Measurements from ENCODE around the gene ASTN2. TPM values are rescaled to one million over a fixed set of nuclear protein-coding genes. Genes with fewer than 3 reads are reported as not detected.
"Not testable (repeated sequence)": the region's sequence is repeated elsewhere in the genome, so short reads cannot be mapped to it uniquely, and the experiment has no call there.

ASTN2 gene
- total RNA-seq, 1 experiment from 2014 or later, result 7.4 TPM

DNA sequence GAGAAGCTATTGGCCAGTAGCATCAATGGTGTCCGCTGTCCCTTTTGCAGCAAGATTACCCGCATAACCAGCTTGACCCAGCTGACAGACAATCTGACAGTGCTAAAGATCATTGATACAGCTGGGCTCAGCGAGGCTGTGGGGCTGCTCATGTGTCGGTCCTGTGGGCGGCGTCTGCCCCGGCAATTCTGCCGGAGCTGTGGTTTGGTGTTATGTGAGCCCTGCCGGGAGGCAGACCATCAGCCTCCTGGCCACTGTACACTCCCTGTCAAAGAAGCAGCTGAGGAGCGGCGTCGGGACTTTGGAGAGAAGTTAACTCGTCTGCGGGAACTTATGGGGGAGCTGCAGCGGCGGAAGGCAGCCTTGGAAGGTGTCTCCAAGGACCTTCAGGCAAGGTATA is 717.0 kb downstream of the ASTN2 start:
- peaks cover 8% of the 10 kb centered on the region for H3K36me3 ChIP-seq (replicated peaks; ENCODE audit: control insufficient read depth, insufficient read depth, low read length)
- DNase-seq, result no peak
- H3K4me3 ChIP-seq (ENCODE audit: insufficient read depth, low read depth, low read length), result no peak overlapping the region
- no peaks in the 10 kb centered on the region for H3K27me3 ChIP-seq (ENCODE audit: control insufficient read depth, insufficient read depth, low read length)

DNA sequence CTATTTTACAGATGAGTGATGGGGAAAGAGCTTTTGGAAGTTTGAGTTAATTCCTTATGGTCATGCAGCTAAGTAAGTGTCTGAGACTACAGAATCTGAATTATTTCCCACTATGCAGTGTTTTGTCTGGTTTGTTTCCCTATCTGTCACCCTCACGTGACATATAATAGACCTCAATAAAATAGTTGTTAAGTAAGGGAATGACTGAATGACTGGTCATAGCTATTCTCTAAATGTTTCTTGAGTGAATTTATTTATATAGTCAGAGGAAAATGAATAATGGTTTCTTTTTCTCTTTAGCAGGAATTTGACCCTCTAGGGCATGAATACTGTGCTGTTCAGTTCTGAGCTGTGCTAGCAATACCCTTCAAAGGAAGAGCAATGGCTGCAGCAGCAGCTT is 717.5 kb downstream of the ASTN2 start:
- no peak overlapping the region for H3K4me3 ChIP-seq (ENCODE audit: insufficient read depth, low read depth, low read length)
- H3K36me3 ChIP-seq (replicated peaks; ENCODE audit: control insufficient read depth, insufficient read depth, low read length), result peaks cover 8% of the 10 kb centered on the region
- DNase-seq, result no peak
- H3K27me3 ChIP-seq (ENCODE audit: control insufficient read depth, insufficient read depth, low read length), result no peaks in the 10 kb centered on the region

DNA sequence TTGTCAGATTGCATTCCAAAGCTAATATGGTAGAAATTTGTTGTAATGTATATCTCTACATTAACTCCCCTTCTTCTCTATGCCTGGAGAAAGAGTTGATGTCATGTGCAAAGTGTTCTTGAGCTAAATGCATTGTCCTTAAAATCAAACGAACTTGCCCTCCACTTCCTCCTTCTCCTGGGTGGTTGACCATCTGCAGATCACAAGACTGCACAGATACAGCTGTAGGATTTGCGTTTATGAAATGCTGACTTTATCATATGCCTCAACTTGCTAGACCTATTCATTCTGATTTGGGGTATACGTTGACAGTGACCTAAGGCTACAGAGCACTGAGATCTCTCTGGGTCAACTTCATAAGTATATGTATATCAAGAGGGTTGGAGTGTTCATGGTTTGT is 719.4 kb downstream of the ASTN2 start:
- no peak for DNase-seq
- Histone ChIP-seq H3K27me3 (ENCODE audit: control insufficient read depth, insufficient read depth, low read length) (no peaks in the 10 kb centered on the region), H3K36me3 (replicated peaks; ENCODE audit: control insufficient read depth, insufficient read depth, low read length) (peaks cover 8% of the 10 kb centered on the region), H3K4me3 (ENCODE audit: insufficient read depth, low read depth, low read length) (no peak overlapping the region)

DNA sequence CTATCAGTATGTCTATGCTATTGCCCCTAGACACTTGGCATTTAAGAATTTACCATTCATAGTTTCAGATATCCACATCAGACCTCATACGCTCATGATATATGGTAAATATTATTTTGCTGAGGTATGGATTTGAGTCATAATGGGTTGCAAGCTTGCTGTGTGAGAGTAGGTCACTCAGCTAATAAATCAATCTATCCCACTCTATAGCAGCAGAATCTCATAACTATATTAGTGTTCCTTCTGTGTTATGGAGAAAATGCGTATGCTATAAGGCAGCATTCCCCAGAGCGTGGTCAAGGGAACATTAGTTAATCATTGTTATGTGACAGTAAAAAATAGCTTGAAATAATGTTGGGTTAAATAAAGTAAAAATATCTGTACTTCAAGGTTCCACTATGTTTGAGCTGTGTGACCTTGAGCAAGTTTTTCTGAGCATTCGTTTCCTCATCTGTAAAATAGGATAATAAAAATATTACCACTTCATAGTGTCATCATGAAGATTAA is 720.0 kb downstream of the ASTN2 start:
- H3K27me3 ChIP-seq (ENCODE audit: control insufficient read depth, insufficient read depth, low read length), result no peaks in the 10 kb centered on the region
- no peak overlapping the region for H3K4me3 ChIP-seq (ENCODE audit: insufficient read depth, low read depth, low read length)
- DNase-seq, result no peak
- peaks cover 8% of the 10 kb centered on the region for H3K36me3 ChIP-seq (replicated peaks; ENCODE audit: control insufficient read depth, insufficient read depth, low read length)

DNA sequence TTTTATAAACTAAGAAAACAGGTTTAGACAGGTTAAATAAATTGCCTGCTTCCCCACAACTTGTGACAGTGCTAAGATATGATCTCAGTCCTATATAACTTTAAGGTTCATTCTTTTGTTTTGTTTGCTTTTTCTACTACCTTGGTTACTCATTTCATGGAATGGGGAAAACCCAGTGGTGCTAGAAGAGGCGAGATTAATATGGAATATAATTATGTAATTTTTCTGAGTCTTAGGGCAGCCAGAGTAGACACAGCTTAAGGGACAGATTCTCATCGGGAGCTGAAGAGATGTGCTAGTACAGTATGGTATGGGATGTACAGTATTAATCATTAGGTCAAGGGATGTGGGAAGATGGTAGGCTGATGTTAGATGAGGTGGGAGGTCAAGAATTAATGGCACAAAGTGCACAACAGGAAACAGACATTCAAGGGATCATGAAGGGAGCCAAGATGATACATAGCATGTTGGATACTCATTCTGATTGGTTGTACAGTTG is 721.6 kb downstream of the ASTN2 start:
- DNase-seq, result no peak
- Histone ChIP-seq H3K4me3 (ENCODE audit: insufficient read depth, low read depth, low read length) (no peak overlapping the region), H3K27me3 (ENCODE audit: control insufficient read depth, insufficient read depth, low read length) (no peaks in the 10 kb centered on the region; the same call in 1 of the 2 replicates), H3K36me3 (replicated peaks; ENCODE audit: control insufficient read depth, insufficient read depth, low read length) (peaks cover 5% of the 10 kb centered on the region)

DNA sequence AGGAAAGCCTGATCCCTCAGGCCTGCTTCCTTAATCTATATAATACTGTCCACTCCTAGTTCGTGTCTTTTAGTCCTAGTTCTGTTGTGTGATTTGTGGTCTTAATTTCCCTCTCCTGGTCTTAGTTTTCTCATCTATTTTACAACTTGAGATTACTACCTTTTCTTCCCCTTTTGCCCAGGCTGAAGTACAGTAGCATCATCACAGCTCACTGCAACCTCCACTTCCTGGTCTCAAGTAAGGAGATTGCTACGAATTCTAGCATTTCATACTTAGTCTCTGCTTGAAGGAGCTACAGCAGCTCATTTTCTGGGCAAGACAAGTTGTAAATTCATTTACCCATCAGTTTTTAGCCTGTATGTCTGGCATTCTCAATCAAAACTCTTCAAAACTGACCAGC is 722.2 kb downstream of the ASTN2 start:
- no peak for DNase-seq
- peaks cover 1% of the 10 kb centered on the region; the same call in 1 of the 2 replicates for H3K36me3 ChIP-seq (replicated peaks; ENCODE audit: control insufficient read depth, insufficient read depth, low read length)
- H3K27me3 ChIP-seq (ENCODE audit: control insufficient read depth, insufficient read depth, low read length), result peaks cover 1% of the 10 kb centered on the region; the same call in 1 of the 2 replicates
- H3K4me3 ChIP-seq (ENCODE audit: insufficient read depth, low read depth, low read length), result no peak overlapping the region

DNA sequence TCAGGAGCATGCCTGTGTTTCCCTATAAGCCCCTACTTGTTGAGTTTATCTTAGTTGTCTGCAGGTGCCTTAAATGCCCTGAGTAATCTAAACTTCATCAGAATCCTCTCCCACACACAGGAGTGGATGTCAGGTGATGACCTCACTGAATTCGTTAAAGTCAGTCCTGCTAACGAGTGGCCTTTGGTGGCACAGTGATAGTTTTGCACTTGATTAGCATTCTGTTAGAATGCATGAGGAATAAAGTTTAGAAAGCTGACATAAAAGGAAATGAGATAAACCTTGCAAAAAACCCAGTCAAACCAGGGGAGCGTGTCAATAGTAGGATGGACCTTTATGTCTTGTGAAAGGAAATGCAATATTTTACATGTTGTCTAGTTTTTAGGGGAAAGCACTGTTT is 723.2 kb downstream of the ASTN2 start:
- no peak for DNase-seq
- no peaks in the 10 kb centered on the region for H3K36me3 ChIP-seq (replicated peaks; ENCODE audit: control insufficient read depth, insufficient read depth, low read length)
- no peak overlapping the region for H3K4me3 ChIP-seq (ENCODE audit: insufficient read depth, low read depth, low read length)
- peaks cover 1% of the 10 kb centered on the region; the same call in 1 of the 2 replicates for H3K27me3 ChIP-seq (ENCODE audit: control insufficient read depth, insufficient read depth, low read length)

DNA sequence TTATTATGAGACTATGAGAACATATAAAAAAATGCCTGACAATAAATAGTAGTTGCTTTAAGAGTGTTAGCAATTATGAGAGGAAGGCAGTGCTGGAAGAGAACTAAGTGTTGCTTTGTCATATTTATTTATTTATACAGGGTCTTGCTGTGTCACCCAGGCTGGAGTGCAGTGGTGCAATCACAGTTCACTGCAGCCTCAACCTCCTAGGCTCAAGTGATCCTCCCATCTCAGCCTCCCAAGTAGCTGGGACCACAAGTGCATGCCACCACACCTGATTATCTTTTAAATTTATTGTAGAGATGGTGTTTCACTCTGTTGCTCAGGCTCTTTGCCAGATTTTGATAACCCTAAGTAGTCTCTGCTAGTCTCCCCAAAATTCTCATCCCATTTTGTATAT is 724.1 kb downstream of the ASTN2 start:
- not testable (repeated sequence) for DNase-seq; H3K4me3 ChIP-seq (ENCODE audit: insufficient read depth, low read depth, low read length); H3K36me3 ChIP-seq (replicated peaks; ENCODE audit: control insufficient read depth, insufficient read depth, low read length); H3K27me3 ChIP-seq (ENCODE audit: control insufficient read depth, insufficient read depth, low read length)

DNA sequence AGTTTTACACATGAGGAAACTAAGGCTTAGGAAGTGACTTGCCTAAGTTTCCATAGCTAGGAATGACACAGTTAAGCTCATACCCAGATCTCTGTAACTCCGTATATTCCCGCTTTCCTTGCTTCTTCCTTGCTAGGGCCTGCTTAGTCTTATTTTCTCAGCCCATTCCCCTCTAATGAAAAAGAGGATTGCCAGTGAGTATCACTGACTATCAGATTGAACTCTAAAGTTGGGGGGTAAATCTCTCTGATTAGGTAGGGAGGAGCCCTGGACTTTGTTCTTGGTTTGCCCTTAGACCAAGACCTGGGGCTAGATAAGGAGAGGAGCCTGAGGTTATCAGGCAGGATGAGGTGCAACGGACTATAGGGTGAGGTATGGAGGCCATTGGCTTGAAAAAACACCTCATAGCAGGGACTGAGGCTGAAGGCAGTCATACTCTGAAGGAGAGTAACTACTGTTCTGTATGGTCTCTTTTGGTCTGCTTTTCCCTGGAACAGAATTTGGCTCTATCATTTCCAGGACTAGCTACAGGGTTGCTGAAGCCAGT is 725.3 kb downstream of the ASTN2 start:
- Histone ChIP-seq H3K27me3 (ENCODE audit: control insufficient read depth, insufficient read depth, low read length) (peaks cover 1% of the 10 kb centered on the region; the same call in 1 of the 2 replicates), H3K36me3 (replicated peaks; ENCODE audit: control insufficient read depth, insufficient read depth, low read length) (no peaks in the 10 kb centered on the region), H3K4me3 (ENCODE audit: insufficient read depth, low read depth, low read length) (no peak overlapping the region)
- DNase-seq, result no peak

DNA sequence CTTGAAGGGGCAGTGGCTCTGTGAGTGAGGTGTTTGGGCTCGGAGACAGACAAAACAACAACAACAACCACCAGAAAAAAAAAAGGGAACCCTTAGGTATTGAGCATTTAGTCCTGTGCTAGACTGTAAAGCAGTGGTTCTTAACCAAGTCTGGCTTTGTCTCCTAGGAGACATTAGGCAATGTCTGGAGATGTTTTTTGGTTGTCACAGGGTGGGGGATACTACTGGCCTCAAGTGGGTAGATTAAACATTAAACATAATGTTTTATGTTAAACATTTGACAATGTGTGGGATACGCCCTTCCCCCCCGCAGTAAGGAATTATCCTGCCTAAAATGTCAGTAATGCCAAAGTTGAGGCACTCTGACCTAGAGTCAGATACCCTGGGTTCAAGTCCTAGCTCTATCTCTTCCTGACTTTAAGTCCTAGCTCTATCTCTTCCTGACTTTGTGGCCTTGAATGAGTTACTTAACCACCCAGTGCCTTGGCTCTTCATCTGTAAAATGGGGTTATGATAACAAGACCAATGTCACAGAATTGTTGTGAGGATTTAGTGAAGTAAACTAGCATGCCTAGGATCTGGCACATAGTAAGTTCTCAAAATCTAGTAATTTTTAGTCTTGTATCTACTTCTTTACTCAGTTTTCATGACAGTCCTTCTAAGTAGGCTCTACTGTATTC is 725.9 kb downstream of the ASTN2 start:
- Histone ChIP-seq H3K27me3 (ENCODE audit: control insufficient read depth, insufficient read depth, low read length) (peaks cover 1% of the 10 kb centered on the region; the same call in 1 of the 2 replicates), H3K4me3 (ENCODE audit: insufficient read depth, low read depth, low read length) (no peak overlapping the region; the same call in 1 of the 2 replicates), H3K36me3 (replicated peaks; ENCODE audit: control insufficient read depth, insufficient read depth, low read length) (no peaks in the 10 kb centered on the region)
- DNase-seq, result no peak

DNA sequence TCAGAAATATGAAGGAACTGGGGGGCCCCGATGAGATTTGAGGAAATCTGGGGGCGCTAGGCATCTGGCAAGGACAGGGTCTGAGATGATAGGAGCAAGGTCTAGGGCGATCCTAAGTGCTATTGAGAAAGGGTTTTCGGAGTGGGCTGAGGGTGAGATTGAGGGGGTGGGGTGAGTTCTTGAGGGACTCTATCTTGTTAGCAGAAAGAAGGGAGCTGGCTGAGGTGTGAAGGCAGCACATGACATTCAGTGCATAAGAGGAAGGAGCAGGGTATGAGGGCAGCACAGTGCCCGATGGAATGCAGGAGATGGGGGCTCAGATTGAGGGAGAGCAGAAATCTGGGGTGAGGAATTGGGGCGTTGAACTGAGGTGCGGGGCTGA is 727.1 kb downstream of the ASTN2 start:
- Histone ChIP-seq H3K27me3 (ENCODE audit: control insufficient read depth, insufficient read depth, low read length) (peaks cover 1% of the 10 kb centered on the region; the same call in 1 of the 2 replicates), H3K36me3 (replicated peaks; ENCODE audit: control insufficient read depth, insufficient read depth, low read length) (no peaks in the 10 kb centered on the region), H3K4me3 (ENCODE audit: insufficient read depth, low read depth, low read length) (peak overlapping the region; percentile 61)
- DNase-seq, result no peak

DNA sequence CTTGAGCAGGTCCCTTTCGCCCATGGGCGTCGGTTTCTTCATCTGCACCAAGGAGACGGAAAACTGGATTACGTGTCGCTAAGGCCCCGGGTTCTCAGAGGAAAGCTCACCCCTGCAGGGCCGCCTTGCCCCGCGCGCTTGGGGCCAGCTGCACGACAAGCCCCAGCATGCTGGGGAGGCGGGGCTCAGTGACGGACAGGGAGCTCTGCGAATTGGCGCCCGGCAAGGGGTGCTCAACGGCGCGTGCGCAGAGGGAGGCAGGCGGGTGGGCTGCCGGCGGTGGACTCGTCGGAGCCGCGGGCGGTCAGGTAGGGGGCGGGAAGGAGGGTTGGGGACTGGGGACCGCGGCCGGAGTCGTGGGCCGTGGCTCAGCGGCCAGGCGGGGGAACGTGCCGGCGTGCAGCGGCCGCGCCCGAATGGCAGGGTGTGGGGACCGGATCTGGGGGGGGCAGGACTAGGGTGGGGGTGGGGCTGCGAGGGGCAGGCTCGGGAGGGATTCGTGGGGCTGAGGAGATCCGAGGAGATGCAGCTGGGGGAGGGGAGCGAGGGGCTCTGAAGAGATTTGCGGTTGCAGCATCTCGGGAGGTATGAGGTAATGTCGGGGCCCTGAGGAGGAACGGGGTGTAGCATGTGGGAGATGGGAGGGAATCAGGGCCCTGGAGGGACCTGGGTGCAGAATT is 727.6 kb downstream of the ASTN2 start, which contains the start of gene TRIM32:
TSS of gene TRIM32 (plus strand) at position 232 of the 680 bp plus-strand sequence. CDS start 10,438 bp downstream, outside the sequence.
- no peaks in the 10 kb centered on the region for H3K36me3 ChIP-seq (replicated peaks; ENCODE audit: control insufficient read depth, insufficient read depth, low read length)
- peak; percentile 97 for DNase-seq
- peak within 1 kb of the TSS; percentile 61 for H3K4me3 ChIP-seq (ENCODE audit: insufficient read depth, low read depth, low read length)
- H3K27me3 ChIP-seq (ENCODE audit: control insufficient read depth, insufficient read depth, low read length), result peaks cover 1% of the 10 kb centered on the region; the same call in 1 of the 2 replicates

DNA sequence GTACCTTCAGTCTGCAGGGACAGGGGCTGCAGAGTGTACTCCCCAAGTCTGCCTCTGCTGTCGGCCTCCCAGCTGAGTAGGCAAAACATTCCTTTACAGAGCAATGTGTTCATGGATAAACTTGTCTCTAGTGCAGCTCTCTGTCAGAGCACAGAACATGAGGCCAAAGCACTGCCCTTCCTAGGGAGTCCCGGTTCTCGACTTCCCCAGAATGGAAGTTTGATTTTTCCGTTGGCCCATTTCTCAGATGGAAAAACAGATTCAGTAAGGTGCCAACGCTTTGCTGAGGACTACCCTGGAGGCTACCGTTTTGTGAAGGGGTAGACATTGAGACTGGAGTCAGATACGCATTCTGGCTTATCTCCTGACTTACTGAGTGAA is 728.2 kb downstream of the ASTN2 start:
- peak overlapping the region; percentile 61 for H3K4me3 ChIP-seq (ENCODE audit: insufficient read depth, low read depth, low read length)
- peaks cover 1% of the 10 kb centered on the region; the same call in 1 of the 2 replicates for H3K27me3 ChIP-seq (ENCODE audit: control insufficient read depth, insufficient read depth, low read length)
- peak; percentile 48 for DNase-seq
- no peaks in the 10 kb centered on the region for H3K36me3 ChIP-seq (replicated peaks; ENCODE audit: control insufficient read depth, insufficient read depth, low read length)

DNA sequence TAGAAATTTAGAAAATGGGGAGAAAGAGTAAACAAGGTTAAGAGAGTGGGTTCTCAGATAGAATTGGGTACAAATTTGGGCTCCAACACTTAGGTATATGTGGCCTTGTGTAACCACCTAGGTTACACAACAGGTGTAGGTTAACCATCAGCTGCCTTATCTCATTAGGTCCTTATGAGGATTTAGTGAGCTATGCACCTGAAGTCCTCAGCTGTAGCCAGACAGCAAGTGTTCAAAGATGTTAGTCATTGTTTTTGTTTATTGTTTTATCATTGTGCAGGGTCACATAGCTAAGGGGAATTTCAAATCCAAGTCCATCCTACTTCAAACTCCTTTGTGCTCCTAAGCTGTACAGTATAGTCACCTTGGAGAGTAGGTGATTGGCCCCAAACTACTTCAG is 728.7 kb downstream of the ASTN2 start:
- Histone ChIP-seq H3K36me3 (replicated peaks; ENCODE audit: control insufficient read depth, insufficient read depth, low read length) (no peaks in the 10 kb centered on the region), H3K4me3 (ENCODE audit: insufficient read depth, low read depth, low read length) (no peak overlapping the region), H3K27me3 (ENCODE audit: control insufficient read depth, insufficient read depth, low read length) (peaks cover 1% of the 10 kb centered on the region; the same call in 1 of the 2 replicates)
- DNase-seq, result no peak

Measured in H7 (cell line).